HepG2 (cell line): ENCODE data around the gene SPATS2. TPM values are rescaled to one million over a fixed set of nuclear protein-coding genes. Genes with fewer than 3 reads are reported as not detected.
"Not testable (repeated sequence)": the region's sequence is repeated elsewhere in the genome, so short reads cannot be mapped to it uniquely, and the experiment has no call there.

Experiments
- ATAC-seq: fragments of 200-7000 bp; cut with Tn5 transposase; 3 replicates; pipeline ENCODE4 v1.9.1; 2020; ENCODE audit warnings: mild to moderate bottlenecking, moderate library complexity
- BruUV-seq: library from RNA; stranded (reverse); fragments of 400-500 nt; replicated peaks from 2 replicates; lab custom pipeline; 2021; lab: Mats Ljungman, UMichigan
- CTCF ChIA-PET: fragments of 300-600 bp; formaldehyde crosslinking; extraction: SDS; loops from one replicate; lab custom pipeline; 2021; ENCODE audit warnings: low total read pairs, inconsistent platforms, low intra/inter-chr PET ratio; lab: Yijun Ruan, JAX
- POLR2A ChIA-PET: fragments of 350-600 bp; sonication (Branson Sonifier 250); formaldehyde crosslinking; loops from one replicate; lab custom pipeline; 2020; ENCODE audit warnings: antibody characterized with exemption, inconsistent platforms; lab: Yijun Ruan, JAX
- DNase-seq: peaks from one replicate; pipeline ENCODE4 v3.0.0-alpha.2; 2015; ENCODE audit warnings: low spot score
- FAIRE-seq: peaks from 3 replicates; lab custom pipeline; 2011; peaks lifted over from hg19 to GRCh38; lab: Jason Lieb, UNC
- H2AFZ ChIP-seq: one replicate; pipeline ENCODE4 v1.6.1; 2011; ENCODE audit warnings: low read length, inconsistent platforms
- H3K27ac ChIP-seq: fragments of 300-600 bp; 3 replicates; pipeline ENCODE4 v1.8.0; 2011; ENCODE audit warnings: mixed run types, mild to moderate bottlenecking, mixed read lengths, low read length, inconsistent platforms; ENCODE audit not compliant: insufficient read depth; ENCODE audit errors: extremely low read length
- H3K27me3 ChIP-seq, 2 experiments: fragments of 200-600 bp in 1 of 2; 2 replicates in 1 of 2; 3 replicates in 1 of 2; pipeline versions ENCODE4 v1.6.0 to v1.8.0; 2011; ENCODE audit warnings: low read length in 2 of 2, mild to moderate bottlenecking in 2 of 2, moderate library complexity in 2 of 2, inconsistent platforms in 1 of 2; ENCODE audit not compliant: insufficient read depth in 2 of 2, control insufficient read depth in 1 of 2
- H3K36me3 ChIP-seq, 2 experiments: fragments of 200-600 bp in 1 of 2; replicated peaks in 1 of 2; 2 replicates in 1 of 2; 3 replicates in 1 of 2; pipeline versions ENCODE4 v1.5.1 to v1.8.0; 2011; ENCODE audit warnings: low read length in 2 of 2, inconsistent platforms in 1 of 2; ENCODE audit not compliant: insufficient read depth in 2 of 2, control insufficient read depth in 1 of 2
- H3K4me1 ChIP-seq: 2 replicates; pipeline ENCODE4 v1.5.1; 2012; ENCODE audit warnings: low read length, inconsistent platforms; ENCODE audit not compliant: insufficient read depth
- H3K4me2 ChIP-seq: 2 replicates; pipeline ENCODE4 v1.6.0; 2011; ENCODE audit warnings: low read depth, low read length, inconsistent platforms
- H3K4me3 ChIP-seq, 3 experiments: fragments of 200-600 bp in 1 of 3; sonication (generic), shearing (Covaris generic) in 1 of 3; replicated peaks in 1 of 3; 2 replicates each; pipeline ENCODE4 v1.5.1; 2011 to 2016; ENCODE audit warnings: low read length in 3 of 3, inconsistent platforms in 2 of 3, low read depth in 2 of 3, mild to moderate bottlenecking in 2 of 3, control low read depth in 1 of 3, mixed read lengths in 1 of 3; ENCODE audit not compliant: insufficient read depth in 1 of 3
- H3K79me2 ChIP-seq: one replicate; pipeline ENCODE4 v1.6.1; 2011; ENCODE audit warnings: low read length, inconsistent platforms; ENCODE audit not compliant: insufficient read depth
- H3K9ac ChIP-seq: 2 replicates; pipeline ENCODE4 v1.6.0; 2011; ENCODE audit warnings: mild to moderate bottlenecking, low read depth, low read length, inconsistent platforms; ENCODE audit not compliant: insufficient read depth
- H3K9me3 ChIP-seq: 2 replicates; pipeline ENCODE4 v1.5.1; 2012; ENCODE audit warnings: mild to moderate bottlenecking, low read length
- H4K20me1 ChIP-seq: 2 replicates; pipeline ENCODE4 v1.6.0; 2011; ENCODE audit warnings: inconsistent platforms, mild to moderate bottlenecking, low read length, moderate library complexity; ENCODE audit not compliant: insufficient read depth
- DNMT1 ChIP-seq: sonication (generic); formaldehyde crosslinking; IDR thresholded peaks from 2 replicates; pipeline ENCODE4 v1.5.1; 2020; ENCODE audit warnings: mild to moderate bottlenecking, missing genetic modification reagents
- FOXP1 ChIP-seq, 2 experiments: fragments of 450-650 bp in 1 of 2; IDR thresholded peaks; 2 replicates each; pipeline ENCODE4 v1.6.1; 2017 to 2018; ENCODE audit warnings: antibody characterized with exemption in 1 of 2
- ZNF543 ChIP-seq: sonication (generic); formaldehyde crosslinking; IDR thresholded peaks from 2 replicates; pipeline ENCODE4 v1.4.0; 2020; ENCODE audit warnings: mild to moderate bottlenecking, missing genetic modification reagents
- WGBS: methylation state at CpG from one replicate; pipeline ENCODE4 v1.1.6; 2017; ENCODE audit warnings: low lambda C conversion rate; 5-methylcytosine and 5-hydroxymethylcytosine counted together
- in situ Hi-C: cut with HindIII; loops from 2 replicates; pipeline ENCODE4 v1.10.0; 2017; ENCODE audit warnings: low pct_unique_long_range_greater_than_20kb; ENCODE audit not compliant: extremely low pct_ligation_motif_present
- intact Hi-C: fragments of 100-400 bp; cut with micrococcal nuclease; formaldehyde crosslinking; loops from one replicate; pipeline ENCODE4 v1.10.0; 2022; ENCODE audit not compliant: unreplicated experiment
- polyA plus RNA-seq, 8 experiments: library from polyadenylated mRNA; depleted of rRNA in 3 of 8; stranded (reverse) in 7 of 8; unstranded in 1 of 8; fragments of >200 nt; fragmentation: Illumina TruSeq in 4 of 8; extraction: Trizol in 4 of 8; gene quantifications; 2 replicates each; pipeline versions ENCODE4 v1.2.1 to v1.2.3, GENCODE V29; 2011 to 2016; ENCODE audit warnings: low read depth in 4 of 8, missing spikeins in 1 of 8, mixed read lengths in 1 of 8; ENCODE audit not compliant: insufficient read depth in 1 of 8
- total RNA-seq, 5 experiments: library from RNA; depleted of rRNA; stranded (reverse); fragments of >200 nt; fragmentation: Illumina TruSeq; extraction: Trizol; gene quantifications; 2 replicates each; pipeline ENCODE4 v1.2.3, GENCODE V29; 2016; ENCODE audit warnings: low read depth in 1 of 5
- TF ChIP-seq, protein P1 (sequence below): sonication (generic); formaldehyde crosslinking; IDR thresholded peaks from 2 replicates; pipeline ENCODE4 v1.9.0; 2022; ENCODE audit warnings: missing genetic modification reagents, mild to moderate bottlenecking, borderline replicate concordance

Gene SPATS2
- total and polyA plus RNA-seq, 2 of the 13 experiments (the other 11 are each of a cell fraction or from before 2014, with no cell fraction given), result 19.3 to 28.1 TPM

DNA sequence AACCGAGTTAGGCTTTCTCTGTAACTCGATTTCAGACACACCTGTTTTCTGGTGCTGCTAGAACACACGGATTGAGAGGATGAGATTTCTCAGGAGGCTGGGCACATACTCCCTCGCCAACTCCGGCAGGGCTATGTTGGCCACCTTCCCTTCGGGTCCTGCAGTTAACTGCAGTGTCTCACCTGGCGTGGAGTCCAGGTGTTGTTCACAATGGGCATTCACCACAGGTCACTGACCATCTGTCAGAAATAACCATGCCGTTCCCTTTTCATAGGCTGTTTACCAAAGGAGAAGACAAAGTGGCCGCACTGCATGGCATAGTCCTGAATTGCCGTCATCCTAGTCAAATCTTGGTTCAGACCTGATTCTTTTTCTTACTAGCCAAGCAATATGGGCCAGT lies 166.1 kb downstream of the SPATS2 start:
- Histone ChIP-seq H4K20me1 (no peaks in the 10 kb centered on the region), H3K27ac (no peak overlapping the region), H3K4me2 (no peak overlapping the region), H3K4me1 (peaks cover 28% of the 10 kb centered on the region), H3K9ac (no peak overlapping the region), H3K4me3 (no peak overlapping the region), H3K36me3 (no peaks in the 10 kb centered on the region), H3K79me2 (no peaks in the 10 kb centered on the region), H2AFZ (no peak overlapping the region), H3K9me3 (no peaks in the 10 kb centered on the region)
- ChIA-PET POLR2A (no interaction called here), CTCF (no interaction called here)
- WGBS, result 75% methylated on average over 10 of the region's 10 CpGs
- intact Hi-C loops, result no loop called here
- ATAC-seq (no peak), FAIRE-seq (no peak), DNase-seq (no peak)
- in situ Hi-C loops, result no loop called here
- no TSS peak for BruUV-seq
- TF ChIP-seq ZNF543 (no peak), DNMT1 (CRISPR knock-in tag) (no peak)
- TF ChIP-seq, all 625 proteins: peak for 0
- peaks cover 6 to 26% of the 10 kb centered on the region in 2 experiments for H3K27me3 ChIP-seq

DNA sequence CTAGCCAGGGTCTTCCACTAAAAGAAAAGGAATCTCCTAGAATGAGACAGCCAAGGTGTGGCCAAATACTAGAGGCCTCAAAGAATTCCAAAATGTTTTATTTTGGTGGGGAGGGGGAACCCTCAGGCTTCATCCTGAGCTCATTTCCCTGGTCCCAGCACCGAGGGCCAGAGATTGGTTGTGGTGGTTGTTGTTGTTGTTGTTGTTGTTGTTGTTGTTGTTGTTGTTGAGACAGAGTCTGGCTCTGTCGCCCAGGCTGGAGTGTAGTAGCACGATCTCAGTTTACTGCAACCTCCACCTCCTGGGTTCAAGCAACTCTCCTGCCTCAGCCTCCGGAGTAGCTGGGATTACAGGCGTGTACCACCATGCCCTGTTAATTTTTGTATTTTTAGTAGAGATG lies 166.9 kb downstream of the SPATS2 start:
- H4K20me1 ChIP-seq; intact Hi-C loops; in situ Hi-C loops; H3K9ac ChIP-seq; ATAC-seq; H3K9me3 ChIP-seq; H3K79me2 ChIP-seq; BruUV-seq; FAIRE-seq; H3K27ac ChIP-seq; CTCF ChIA-PET; POLR2A ChIA-PET; H3K4me2 ChIP-seq; H3K4me3 ChIP-seq; H2AFZ ChIP-seq; H3K36me3 ChIP-seq; DNase-seq; TF ChIP-seq FOXP1 (CRISPR knock-in tag; IDR thresholded peaks at IDR 0.05): not testable (repeated sequence)
- WGBS, result 39% methylated on average over 5 of the region's 5 CpGs
- H3K4me1 ChIP-seq, result peaks cover 29% of the 10 kb centered on the region
- peaks cover 6 to 27% of the 10 kb centered on the region in 2 experiments for H3K27me3 ChIP-seq
- TF ChIP-seq FOXP1 (IDR thresholded peaks at IDR 0.05), result 0 out of 2 replicates have a peak, but pooled peaks have one; percentile 51
- TF ChIP-seq, protein P1, sequence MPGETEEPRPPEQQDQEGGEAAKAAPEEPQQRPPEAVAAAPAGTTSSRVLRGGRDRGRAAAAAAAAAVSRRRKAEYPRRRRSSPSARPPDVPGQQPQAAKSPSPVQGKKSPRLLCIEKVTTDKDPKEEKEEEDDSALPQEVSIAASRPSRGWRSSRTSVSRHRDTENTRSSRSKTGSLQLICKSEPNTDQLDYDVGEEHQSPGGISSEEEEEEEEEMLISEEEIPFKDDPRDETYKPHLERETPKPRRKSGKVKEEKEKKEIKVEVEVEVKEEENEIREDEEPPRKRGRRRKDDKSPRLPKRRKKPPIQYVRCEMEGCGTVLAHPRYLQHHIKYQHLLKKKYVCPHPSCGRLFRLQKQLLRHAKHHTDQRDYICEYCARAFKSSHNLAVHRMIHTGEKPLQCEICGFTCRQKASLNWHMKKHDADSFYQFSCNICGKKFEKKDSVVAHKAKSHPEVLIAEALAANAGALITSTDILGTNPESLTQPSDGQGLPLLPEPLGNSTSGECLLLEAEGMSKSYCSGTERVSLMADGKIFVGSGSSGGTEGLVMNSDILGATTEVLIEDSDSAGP (CRISPR knock-in tag), result 0 out of 2 replicates have a peak, but pooled peaks have one; percentile 11
